Lower lobe of right lung (tissue), 2 donors: Measurements from ENCODE around the gene ZBTB40. TPM values are rescaled to one million over a fixed set of nuclear protein-coding genes. Genes with fewer than 3 reads are reported as not detected.

ENCODE experiments used
- ATAC-seq, 2 donors: fragments of 200-7000 bp; cut with Tn5 transposase; one replicate each; pipeline ENCODE4 v1.9.1; 2020 to 2022; ENCODE audit warnings: mild to moderate bottlenecking in 2 of 2, moderate library complexity in 2 of 2
- DNase-seq: peaks from one replicate; pipeline ENCODE4 v3.0.0-alpha.2; 2020
- H3K27ac ChIP-seq: fragments of 200-600 bp; one replicate; pipeline ENCODE4 v1.8.0; 2022
- H3K27me3 ChIP-seq: fragments of 200-600 bp; one replicate; pipeline ENCODE4 v1.8.0; 2022; ENCODE audit warnings: low read depth
- H3K36me3 ChIP-seq: fragments of 200-600 bp; one replicate; pipeline ENCODE4 v1.8.0; 2022; ENCODE audit warnings: mild to moderate bottlenecking
- H3K4me1 ChIP-seq: fragments of 200-600 bp; one replicate; pipeline ENCODE4 v1.8.0; 2022
- H3K4me3 ChIP-seq: fragments of 200-600 bp; one replicate; pipeline ENCODE4 v1.8.0; 2022; ENCODE audit warnings: mild to moderate bottlenecking
- H3K9me3 ChIP-seq: fragments of 200-600 bp; one replicate; pipeline ENCODE4 v1.8.0; 2022
- CTCF ChIP-seq: fragments of 200-600 bp; IDR thresholded peaks from one replicate; pipeline ENCODE4 v1.8.0; 2022; ENCODE audit warnings: antibody characterized with exemption, mild to moderate bottlenecking
- intact Hi-C: fragments of 100-400 bp; cut with DNase I; formaldehyde crosslinking; loops from one replicate; pipeline ENCODE4 v1.11.0; 2022
- total RNA-seq: library from RNA; stranded (reverse); fragmentation: NEBNext Ultra II Directional; extraction: Animal tissue kit (Norgen Biotek cat#: 25700); gene quantifications from one replicate; pipeline ENCODE4 v1.2.1, GENCODE V29; 2021
- donor health status: DM: no; HTN: yes; CAD: no; lungs with severe emphysema.

ZBTB40 gene
- total RNA-seq, 1 donor from 2014 or later: 25.3 TPM

GRCh38 chr1:22434717-22435116 is 16.9 kb upstream of the ZBTB40 start:
- no peaks in the 10 kb centered on the region for H3K4me1 ChIP-seq
- no peaks in the 10 kb centered on the region for H3K36me3 ChIP-seq
- ATAC-seq (no peak), DNase-seq (no peak)
- H3K4me3 ChIP-seq: no peak overlapping the region
- TF ChIP-seq CTCF: no peak
- H3K27ac ChIP-seq: no peak overlapping the region
- intact Hi-C loops: no loop called here
- no peaks in the 10 kb centered on the region for H3K27me3 ChIP-seq
- H3K9me3 ChIP-seq: peaks cover 4% of the 10 kb centered on the region

GRCh38 chr1:22436948-22437347 is 14.7 kb upstream of the ZBTB40 start:
- DNase-seq (no peak), ATAC-seq (no peak)
- no peaks in the 10 kb centered on the region for H3K27me3 ChIP-seq
- TF ChIP-seq CTCF: no peak
- no peaks in the 10 kb centered on the region for H3K4me1 ChIP-seq
- peaks cover 19% of the 10 kb centered on the region for H3K9me3 ChIP-seq
- no peak overlapping the region for H3K27ac ChIP-seq
- H3K4me3 ChIP-seq: no peak overlapping the region
- H3K36me3 ChIP-seq: no peaks in the 10 kb centered on the region
- intact Hi-C loops: no loop called here

DNA sequence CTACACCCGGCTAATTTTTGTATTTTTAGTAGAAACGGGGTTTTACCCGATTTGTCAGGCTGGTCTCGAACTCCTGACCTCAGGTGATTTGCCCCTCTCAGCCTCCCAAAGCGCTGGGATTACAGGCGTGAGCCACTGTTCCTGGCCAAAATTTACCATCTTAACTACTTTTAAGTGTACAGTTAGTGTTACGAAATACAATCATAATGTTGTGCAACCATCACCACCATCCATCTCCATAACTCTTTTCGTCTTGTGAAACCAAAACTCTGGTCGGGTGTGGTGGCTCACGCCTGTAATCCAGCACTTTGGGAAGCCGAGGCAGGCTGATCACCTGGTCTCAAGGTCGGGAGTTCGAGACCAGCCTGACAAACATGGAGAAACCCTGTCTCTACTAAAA is 14.1 kb upstream of the ZBTB40 start:
- Histone ChIP-seq H3K4me1 (no peaks in the 10 kb centered on the region), H3K27me3 (no peaks in the 10 kb centered on the region), H3K36me3 (no peaks in the 10 kb centered on the region), H3K27ac (no peak overlapping the region), H3K9me3 (peaks cover 19% of the 10 kb centered on the region), H3K4me3 (no peak overlapping the region)
- intact Hi-C loops: no loop called here
- no peak for DNase-seq
- TF ChIP-seq CTCF: no peak
- ATAC-seq: no peak

DNA sequence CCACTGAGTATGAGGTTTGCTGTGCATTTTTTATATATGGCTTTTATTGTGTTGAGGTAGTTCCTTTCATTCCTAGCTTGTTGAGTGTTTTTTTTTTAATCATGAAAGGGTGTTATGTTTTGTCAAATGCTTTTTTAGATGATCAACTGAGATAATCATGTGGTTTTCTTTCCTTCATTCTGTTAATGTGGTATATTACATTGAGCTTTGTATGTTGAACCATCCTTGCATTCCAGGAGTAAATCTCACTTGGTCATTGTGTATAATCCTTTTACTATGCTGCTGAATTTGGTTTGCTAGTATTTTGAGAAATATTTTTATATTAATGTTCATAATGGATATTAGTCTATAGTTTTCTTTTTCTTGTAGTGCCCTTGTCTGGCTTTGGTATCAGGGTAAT is 11.1 kb upstream of the ZBTB40 start:
- TF ChIP-seq CTCF: no peak
- no peaks in the 10 kb centered on the region for H3K36me3 ChIP-seq
- no peaks in the 10 kb centered on the region for H3K27me3 ChIP-seq
- intact Hi-C loops: no loop called here
- ATAC-seq (no peak), DNase-seq (no peak)
- no peak overlapping the region for H3K4me3 ChIP-seq
- H3K4me1 ChIP-seq: no peaks in the 10 kb centered on the region
- no peak overlapping the region for H3K27ac ChIP-seq
- H3K9me3 ChIP-seq: peaks cover 19% of the 10 kb centered on the region

- no peak overlapping the region for H3K4me3 ChIP-seq
- H3K4me1 ChIP-seq: no peaks in the 10 kb centered on the region
- H3K36me3 ChIP-seq: no peaks in the 10 kb centered on the region
- peaks cover 19% of the 10 kb centered on the region for H3K9me3 ChIP-seq
- no peaks in the 10 kb centered on the region for H3K27me3 ChIP-seq
- no peak overlapping the region for H3K27ac ChIP-seq
- no peak for TF ChIP-seq CTCF
- no peak for DNase-seq
- no peak for ATAC-seq
- intact Hi-C loops: no loop called here
These were observed 9.3 kb upstream of the ZBTB40 start for GRCh38 chr1:22442212-22442894.
